NOMO-1 (cell line): ENCODE measurements around the gene COL26A1.

Experiments used
- DNase-seq, 2 experiments: peaks; one replicate each; lab custom pipeline; 2025; ENCODE audit not compliant: unreplicated experiment in 2 of 2; lab: John Stamatoyannopoulos, UW

Gene COL26A1

GRCh38 chr7:101529560-101529959 lies 166.9 kb downstream of the COL26A1 start:
- DNase-seq = no peak

GRCh38 chr7:101531726-101532357 lies 169.2 kb downstream of the COL26A1 start:
- DNase-seq = no peak

GRCh38 chr7:101532400-101533102 lies 169.9 kb downstream of the COL26A1 start:
- no peak for DNase-seq

- DNase-seq = no peak
Observed at GRCh38 chr7:101533103-101533465, 170.4 kb downstream of the COL26A1 start.

GRCh38 chr7:101534015-101534803 lies 171.5 kb downstream of the COL26A1 start:
- DNase-seq = no peak

DNA sequence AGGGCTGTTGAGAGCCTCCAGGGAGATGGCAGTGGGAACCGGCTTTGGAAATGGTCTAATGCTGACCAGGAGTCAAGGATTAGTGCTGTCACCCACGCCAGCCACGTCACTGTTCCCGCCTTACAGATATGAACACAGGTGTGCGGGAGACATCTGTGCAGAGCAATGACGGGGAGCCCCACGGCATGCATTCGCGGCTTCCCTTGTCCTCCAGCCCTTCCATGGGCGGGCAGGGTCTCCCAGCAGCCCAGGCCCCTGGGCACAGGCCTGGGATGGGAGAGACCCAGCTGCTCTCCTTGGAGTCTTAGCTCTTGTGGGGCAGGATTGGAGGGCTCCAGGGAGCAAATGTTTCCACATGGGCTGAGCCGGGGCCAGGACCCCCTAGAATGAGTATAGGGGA lies 172.2 kb downstream of the COL26A1 start:
- DNase-seq = no peak

GRCh38 chr7:101535351-101535751 lies 172.7 kb downstream of the COL26A1 start:
- DNase-seq = no peak

GRCh38 chr7:101536232-101536631 lies 173.6 kb downstream of the COL26A1 start:
- DNase-seq = no peak

DNA sequence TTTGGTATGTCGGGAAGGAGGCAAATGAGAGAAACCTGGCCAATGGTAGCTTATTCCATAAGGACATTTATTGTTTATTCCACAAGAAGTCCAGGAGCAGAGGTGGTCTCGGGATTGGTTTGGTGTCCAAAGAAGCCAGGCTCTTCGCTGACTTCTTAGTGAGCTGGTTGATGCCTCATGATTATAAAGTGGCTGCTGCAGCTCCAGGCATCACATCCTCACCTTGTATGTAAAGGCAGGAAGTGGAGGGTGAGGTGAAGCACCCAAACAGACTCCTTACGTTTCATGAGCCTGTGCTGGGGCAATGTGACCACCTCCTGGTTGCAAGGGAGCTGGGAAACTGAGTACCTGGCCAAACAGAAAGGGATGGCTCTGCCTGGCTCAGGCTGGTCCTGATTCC lies 174.0 kb downstream of the COL26A1 start:
- DNase-seq = no peak

DNA sequence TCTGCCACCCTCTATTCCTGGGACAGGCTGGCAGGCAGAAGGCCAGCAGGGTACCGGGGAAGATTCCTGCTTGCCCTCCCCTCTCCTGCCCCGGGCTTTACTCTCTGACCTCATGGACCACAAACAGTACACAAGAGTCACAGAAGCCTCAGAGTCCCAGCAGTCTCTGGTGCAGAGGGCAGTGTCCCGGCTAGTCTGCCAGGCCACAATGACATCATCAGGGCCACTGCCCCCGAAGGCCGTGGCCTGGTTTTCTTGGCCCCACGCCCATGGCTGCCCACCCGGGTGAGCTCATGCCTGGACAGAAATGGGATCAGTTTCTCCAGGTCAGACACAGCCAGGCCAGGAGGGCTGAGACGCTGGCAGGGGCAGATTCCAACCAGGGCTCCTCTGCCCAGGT lies 174.5 kb downstream of the COL26A1 start:
- no peak for DNase-seq

GRCh38 chr7:101537935-101538595 lies 175.4 kb downstream of the COL26A1 start:
- DNase-seq = no peak

DNA sequence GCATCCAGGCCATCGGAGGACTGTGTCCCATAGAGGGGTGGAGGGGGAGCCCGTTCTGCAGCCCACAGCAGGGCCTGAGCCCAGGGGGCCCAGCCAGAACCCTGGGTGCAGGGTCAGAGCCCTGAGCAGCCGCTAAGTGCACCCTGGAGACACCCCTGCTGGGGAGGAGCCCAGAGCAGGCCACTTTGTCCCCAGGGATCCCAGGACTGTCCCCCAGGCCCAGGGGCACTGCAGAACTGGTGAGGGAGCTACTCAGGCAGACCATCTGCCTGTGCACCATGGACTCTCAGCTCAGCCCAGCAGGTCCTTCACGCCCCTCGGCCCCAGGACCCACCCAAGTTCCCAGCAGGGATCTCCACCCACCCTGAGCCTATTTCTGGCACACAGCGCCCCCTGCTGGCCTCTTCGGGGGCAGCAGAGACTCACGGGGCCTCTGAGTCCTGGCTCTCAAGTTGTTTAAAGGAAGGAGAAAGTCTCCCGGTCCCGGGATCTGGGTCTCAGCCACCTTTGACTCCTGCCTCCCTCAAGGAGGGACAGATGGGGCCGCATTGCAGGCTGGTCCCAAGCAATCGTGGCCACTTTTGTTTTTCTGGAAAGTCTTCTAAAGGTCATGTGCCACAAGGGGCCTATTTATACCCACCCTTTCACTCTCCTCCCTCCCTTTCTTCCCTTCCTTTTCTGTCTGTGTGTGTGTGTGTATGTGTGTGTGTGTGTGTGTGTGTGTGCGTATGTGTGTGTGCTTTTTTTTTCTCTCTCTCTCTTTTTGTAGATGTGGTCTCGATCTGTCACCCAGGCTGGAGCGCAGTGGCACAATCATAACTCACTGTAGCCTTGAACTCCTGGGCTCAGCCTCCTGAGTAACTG lies 176.2 kb downstream of the COL26A1 start:
- DNase-seq = peak; percentile 22 to 41

- no peak for DNase-seq
Observed at GRCh38 chr7:101539784-101540183, 177.1 kb downstream of the COL26A1 start.

GRCh38 chr7:101542527-101543241 lies 180.0 kb downstream of the COL26A1 start:
- peak; percentile 21 to 30 for DNase-seq

- no peak for DNase-seq
Observed at GRCh38 chr7:101543242-101543766, 180.6 kb downstream of the COL26A1 start.

- no peak for DNase-seq
Observed at GRCh38 chr7:101543846-101544245, 181.2 kb downstream of the COL26A1 start.

- no peak for DNase-seq
Observed at GRCh38 chr7:101545441-101546190, 182.9 kb downstream of the COL26A1 start.

- DNase-seq = no peak
Observed at GRCh38 chr7:101546308-101546936, 183.7 kb downstream of the COL26A1 start.
